Liver (tissue), 9 donors: ENCODE results near the gene PRRC2A. TPM values are rescaled to one million over a fixed set of nuclear protein-coding genes. Genes with fewer than 3 reads are reported as not detected.
A peak's percentile ranks its signal among the peaks of the same experiment; 100 is the strongest.

Experiments used
- DNase-seq: peaks from one replicate; pipeline ENCODE4 v3.0.0-alpha.2; 2017; ENCODE audit warnings: low spot score
- H3K27ac ChIP-seq, 2 donors: one replicate each; pipeline ENCODE4 v1.7.0; 2013; ENCODE audit warnings: inconsistent platforms in 2 of 2, low read length in 2 of 2, control low read depth in 1 of 2, low read depth in 1 of 2, mild to moderate bottlenecking in 1 of 2
- H3K27me3 ChIP-seq, 4 donors: one replicate each; pipeline versions ENCODE4 v1.6.1 to v1.7.0; 2013; ENCODE audit warnings: low read length in 3 of 4, inconsistent platforms in 1 of 4, mild to moderate bottlenecking in 1 of 4, moderate library complexity in 1 of 4; ENCODE audit not compliant: control insufficient read depth in 4 of 4, insufficient read depth in 4 of 4
- H3K36me3 ChIP-seq, 4 donors: one replicate each; pipeline versions ENCODE4 v1.6.1 to v1.7.0; 2013; ENCODE audit warnings: low read length in 3 of 4, mild to moderate bottlenecking in 3 of 4, low read depth in 1 of 4, moderate library complexity in 1 of 4; ENCODE audit not compliant: control insufficient read depth in 4 of 4, insufficient read depth in 3 of 4
- H3K4me1 ChIP-seq, 4 donors: one replicate each; pipeline versions ENCODE4 v1.6.1 to v1.7.0; 2013; ENCODE audit warnings: low read length in 3 of 4, mild to moderate bottlenecking in 3 of 4, moderate library complexity in 1 of 4; ENCODE audit not compliant: control insufficient read depth in 4 of 4, insufficient read depth in 4 of 4
- H3K4me3 ChIP-seq, 3 donors: one replicate each; pipeline versions ENCODE4 v1.6.1 to v1.7.0; 2013; ENCODE audit warnings: low read length in 3 of 3, control low read depth in 1 of 3, low read depth in 1 of 3, mild to moderate bottlenecking in 1 of 3
- H3K9ac ChIP-seq, 2 donors: one replicate each; pipeline ENCODE4 v1.7.0; 2013; ENCODE audit warnings: low read length in 2 of 2, mild to moderate bottlenecking in 2 of 2, moderate library complexity in 2 of 2, control low read depth in 1 of 2, low read depth in 1 of 2
- H3K9me3 ChIP-seq, 4 donors: one replicate each; pipeline versions ENCODE4 v1.6.1 to v1.7.0; 2013; ENCODE audit warnings: low read length in 3 of 4; ENCODE audit not compliant: control insufficient read depth in 4 of 4
- EGR1 ChIP-seq, 2 donors: IDR thresholded peaks; 2 replicates each; pipeline ENCODE4 v1.6.1; 2016 to 2018; ENCODE audit warnings: antibody characterized with exemption in 2 of 2, low read depth in 2 of 2
- FOXA1 ChIP-seq: IDR thresholded peaks from 2 replicates; pipeline ENCODE4 v1.6.1; 2016; ENCODE audit warnings: antibody characterized with exemption
- FOXA2 ChIP-seq: IDR thresholded peaks from 2 replicates; pipeline ENCODE4 v1.6.1; 2016; ENCODE audit warnings: antibody characterized with exemption
- GABPA ChIP-seq, 2 donors: IDR thresholded peaks in 1 of 2; conservative IDR thresholded peaks in 1 of 2; 2 replicates each; pipeline ENCODE4 v1.6.1; 2016; ENCODE audit warnings: antibody characterized with exemption in 2 of 2, mild to moderate bottlenecking in 1 of 2, moderate library complexity in 1 of 2
- HNF4A ChIP-seq, 2 donors: conservative IDR thresholded peaks; 2 replicates each; pipeline ENCODE4 v1.6.1; 2016; ENCODE audit warnings: antibody characterized with exemption in 2 of 2, mild to moderate bottlenecking in 2 of 2
- HNF4G ChIP-seq: IDR thresholded peaks from 2 replicates; pipeline ENCODE4 v1.6.1; 2016; ENCODE audit warnings: antibody characterized with exemption
- JUND ChIP-seq, 2 donors: IDR thresholded peaks; 2 replicates each; pipeline ENCODE4 v1.6.1; 2016; ENCODE audit warnings: antibody characterized with exemption in 2 of 2
- NR2F2 ChIP-seq: IDR thresholded peaks from 2 replicates; pipeline ENCODE4 v1.6.1; 2016; ENCODE audit warnings: antibody characterized with exemption
- RAD21 ChIP-seq, 2 donors: IDR thresholded peaks; 2 replicates each; pipeline ENCODE4 v1.6.1; 2016; ENCODE audit warnings: antibody characterized with exemption in 2 of 2, mild to moderate bottlenecking in 2 of 2
- REST ChIP-seq: IDR thresholded peaks from 2 replicates; pipeline ENCODE4 v1.6.1; 2016; ENCODE audit warnings: antibody characterized with exemption, mild to moderate bottlenecking
- RXRA ChIP-seq, 2 donors: IDR thresholded peaks; 2 replicates each; pipeline ENCODE4 v1.6.1; 2017 to 2018; ENCODE audit warnings: antibody characterized with exemption in 2 of 2, mild to moderate bottlenecking in 1 of 2
- SP1 ChIP-seq: IDR thresholded peaks from 2 replicates; pipeline ENCODE4 v1.6.1; 2018; ENCODE audit warnings: antibody characterized with exemption, mild to moderate bottlenecking
- TAF1 ChIP-seq: conservative IDR thresholded peaks from 2 replicates; pipeline ENCODE4 v1.6.1; 2016; ENCODE audit warnings: antibody characterized with exemption, mild to moderate bottlenecking
- YY1 ChIP-seq: IDR thresholded peaks from 2 replicates; pipeline ENCODE4 v1.6.1; 2016; ENCODE audit warnings: antibody characterized with exemption, mild to moderate bottlenecking
- WGBS: extraction: QIAGEN DNeasy Blood & Tissue Kit; methylation state at CpG from one replicate; pipeline ENCODE4 v1.1.7; 2013; 5-methylcytosine and 5-hydroxymethylcytosine counted together
- polyA plus RNA-seq, 2 donors: library from polyadenylated mRNA; stranded (reverse) in 1 of 2; unstranded in 1 of 2; fragments of 200-250 nt in 1 of 2; fragments of >200 nt in 1 of 2; fragmentation: Nextera tagmentation in 1 of 2; extraction: Ambion mirVana in 1 of 2; gene quantifications; one replicate each; pipeline versions ENCODE4 v1.2.1 to v1.2.3, GENCODE V29; 2013 to 2015
- total RNA-seq, 2 donors: library from RNA; depleted of rRNA; stranded (reverse); fragments of >200 nt; gene quantifications; one replicate each; pipeline ENCODE4 v1.2.3, GENCODE V29; 2014
- TF ChIP-seq, protein P1 (sequence below): fragments of 150-350 bp; IDR thresholded peaks from 2 replicates; pipeline ENCODE4 v1.5.1; 2017; ENCODE audit warnings: improper control_type of control experiment, low read depth, low read length; ENCODE audit not compliant: missing input control
- TF ChIP-seq, protein P2 (sequence below): IDR thresholded peaks from 2 replicates; pipeline ENCODE4 v1.6.1; 2016; ENCODE audit warnings: antibody characterized with exemption
- TF ChIP-seq, protein P3 (sequence below): IDR thresholded peaks from 2 replicates; pipeline ENCODE4 v1.6.1; 2016; ENCODE audit warnings: antibody characterized with exemption
- TF ChIP-seq, protein P4 (sequence below): IDR thresholded peaks from 2 replicates; pipeline ENCODE4 v1.6.1; 2016; ENCODE audit warnings: antibody characterized with exemption
- donor health status: healthy.
- donor health status: healthy.
- donor health status: healthy.
- donor health status: healthy.
- donor health status: healthy.

The PRRC2A gene
- total and polyA plus RNA-seq, 4 donors = 21.9 to 39.3 (median 29.5) TPM

- peak overlapping the region; percentile 93 to 99 for H3K27ac ChIP-seq
- peak overlapping the region; percentile 67 to 93 (median 68) for H3K4me3 ChIP-seq
- H3K9ac ChIP-seq = peak overlapping the region; percentile 91 to 97
- H3K36me3 ChIP-seq = peaks cover 12 to 17% (median 15%) of the 10 kb centered on the region in 4 donors
- no peaks in the 10 kb centered on the region for H3K27me3 ChIP-seq
- WGBS = 7% methylated on average over 37 of the region's 37 CpGs
- no peak for DNase-seq
- no peaks in the 10 kb centered on the region for H3K9me3 ChIP-seq
- TF ChIP-seq FOXA1 (no peak), SP1 (peak; percentile 89), RAD21 (IDR thresholded peaks at IDR 0.05) (peak; percentile 30 to 45), REST (peak; percentile 78), FOXA2 (no peak), EGR1 (IDR thresholded peaks at IDR 0.05; ENCODE audit: low read depth in 2 of 2) (peak; percentile 62 to 66), RXRA (IDR thresholded peaks at IDR 0.05) (peak; percentile 71 to 81), HNF4G (no peak), TAF1 (peak; percentile 94), JUND (IDR thresholded peaks at IDR 0.05) (no peak), YY1 (peak; percentile 89), NR2F2 (peak; percentile 73), HNF4A (conservative IDR thresholded peaks at IDR 0.05) (peak in 1 of 2 donors; percentile 65), GABPA (IDR thresholded peaks at IDR 0.05 in 1 of 2, conservative IDR thresholded peaks at IDR 0.05 in 1 of 2) (no peak)
- TF ChIP-seq, protein P1, sequence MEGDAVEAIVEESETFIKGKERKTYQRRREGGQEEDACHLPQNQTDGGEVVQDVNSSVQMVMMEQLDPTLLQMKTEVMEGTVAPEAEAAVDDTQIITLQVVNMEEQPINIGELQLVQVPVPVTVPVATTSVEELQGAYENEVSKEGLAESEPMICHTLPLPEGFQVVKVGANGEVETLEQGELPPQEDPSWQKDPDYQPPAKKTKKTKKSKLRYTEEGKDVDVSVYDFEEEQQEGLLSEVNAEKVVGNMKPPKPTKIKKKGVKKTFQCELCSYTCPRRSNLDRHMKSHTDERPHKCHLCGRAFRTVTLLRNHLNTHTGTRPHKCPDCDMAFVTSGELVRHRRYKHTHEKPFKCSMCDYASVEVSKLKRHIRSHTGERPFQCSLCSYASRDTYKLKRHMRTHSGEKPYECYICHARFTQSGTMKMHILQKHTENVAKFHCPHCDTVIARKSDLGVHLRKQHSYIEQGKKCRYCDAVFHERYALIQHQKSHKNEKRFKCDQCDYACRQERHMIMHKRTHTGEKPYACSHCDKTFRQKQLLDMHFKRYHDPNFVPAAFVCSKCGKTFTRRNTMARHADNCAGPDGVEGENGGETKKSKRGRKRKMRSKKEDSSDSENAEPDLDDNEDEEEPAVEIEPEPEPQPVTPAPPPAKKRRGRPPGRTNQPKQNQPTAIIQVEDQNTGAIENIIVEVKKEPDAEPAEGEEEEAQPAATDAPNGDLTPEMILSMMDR = no peak
- TF ChIP-seq, protein P2, sequence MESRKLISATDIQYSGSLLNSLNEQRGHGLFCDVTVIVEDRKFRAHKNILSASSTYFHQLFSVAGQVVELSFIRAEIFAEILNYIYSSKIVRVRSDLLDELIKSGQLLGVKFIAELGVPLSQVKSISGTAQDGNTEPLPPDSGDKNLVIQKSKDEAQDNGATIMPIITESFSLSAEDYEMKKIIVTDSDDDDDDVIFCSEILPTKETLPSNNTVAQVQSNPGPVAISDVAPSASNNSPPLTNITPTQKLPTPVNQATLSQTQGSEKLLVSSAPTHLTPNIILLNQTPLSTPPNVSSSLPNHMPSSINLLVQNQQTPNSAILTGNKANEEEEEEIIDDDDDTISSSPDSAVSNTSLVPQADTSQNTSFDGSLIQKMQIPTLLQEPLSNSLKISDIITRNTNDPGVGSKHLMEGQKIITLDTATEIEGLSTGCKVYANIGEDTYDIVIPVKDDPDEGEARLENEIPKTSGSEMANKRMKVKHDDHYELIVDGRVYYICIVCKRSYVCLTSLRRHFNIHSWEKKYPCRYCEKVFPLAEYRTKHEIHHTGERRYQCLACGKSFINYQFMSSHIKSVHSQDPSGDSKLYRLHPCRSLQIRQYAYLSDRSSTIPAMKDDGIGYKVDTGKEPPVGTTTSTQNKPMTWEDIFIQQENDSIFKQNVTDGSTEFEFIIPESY = peak; percentile 11
- TF ChIP-seq, protein P3, sequence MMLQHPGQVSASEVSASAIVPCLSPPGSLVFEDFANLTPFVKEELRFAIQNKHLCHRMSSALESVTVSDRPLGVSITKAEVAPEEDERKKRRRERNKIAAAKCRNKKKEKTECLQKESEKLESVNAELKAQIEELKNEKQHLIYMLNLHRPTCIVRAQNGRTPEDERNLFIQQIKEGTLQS = no peak
- TF ChIP-seq, protein P4, sequence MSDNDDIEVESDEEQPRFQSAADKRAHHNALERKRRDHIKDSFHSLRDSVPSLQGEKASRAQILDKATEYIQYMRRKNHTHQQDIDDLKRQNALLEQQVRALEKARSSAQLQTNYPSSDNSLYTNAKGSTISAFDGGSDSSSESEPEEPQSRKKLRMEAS = peak; percentile 5
- H3K4me1 ChIP-seq = peaks cover under 1 to 62% (median 48%) of the 10 kb centered on the region in 4 donors
These were observed 32.6 kb downstream of the PRRC2A start for GRCh38 chr6:31652925-31653724.
